ENCODE results near the gene CMKLR1. TPM values are rescaled to one million over a fixed set of nuclear protein-coding genes. Genes with fewer than 3 reads are reported as not detected.

The CMKLR1 gene
- total and polyA plus RNA-seq, 9 donors, result 1.4 to 28.3 (median 3.1) TPM

DNA sequence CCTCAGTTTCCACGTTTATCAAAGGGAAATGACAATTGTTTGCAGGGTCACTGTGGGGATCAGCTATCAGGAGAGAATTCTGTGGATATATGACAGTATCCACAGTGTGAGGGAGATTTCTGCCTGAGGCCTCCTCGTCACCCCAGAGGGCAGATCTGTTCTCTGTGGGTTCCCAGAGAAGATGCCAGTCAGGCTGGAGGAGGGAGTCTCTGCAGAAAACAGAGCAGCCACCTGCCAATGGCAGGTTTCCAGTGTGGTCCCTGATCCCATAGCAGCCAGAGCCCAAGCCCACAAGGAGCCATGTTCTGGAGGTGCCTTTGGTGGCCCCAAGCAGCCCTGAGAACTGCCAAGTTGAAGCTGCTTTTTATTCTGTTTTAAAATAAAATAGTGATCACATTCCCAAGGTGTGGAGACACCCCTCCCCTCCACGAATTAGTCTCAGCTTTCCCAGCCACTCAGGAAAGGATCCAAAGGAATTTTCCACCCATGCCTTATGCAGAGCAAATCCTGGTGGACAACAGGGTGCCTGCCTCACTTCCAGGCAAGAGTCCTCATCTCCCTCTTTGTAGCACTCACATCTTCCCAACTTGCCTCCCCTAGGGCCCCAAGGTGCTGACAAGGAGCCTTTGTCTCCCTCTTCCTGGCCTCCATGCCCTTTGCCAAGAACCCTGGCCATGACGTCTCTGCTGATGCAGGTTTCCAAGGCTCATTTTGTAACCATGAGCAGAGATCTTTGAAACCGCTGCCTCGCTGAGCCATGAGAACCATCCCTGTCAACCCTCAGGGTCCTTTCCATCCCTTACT lies 20.4 kb downstream of the CMKLR1 start:
- Histone ChIP-seq H3K4me1 (ENCODE audit: insufficient read depth) (no peaks in the 10 kb centered on the region), H3K27me3 (no peaks in the 10 kb centered on the region), H3K9me3 (no peaks in the 10 kb centered on the region), H3K36me3 (no peaks in the 10 kb centered on the region), H3K4me3 (no peak overlapping the region), H3K27ac (no peak overlapping the region)
- 60 to 70% (median 66%) methylated on average over 6 of the region's 6 CpGs for WGBS, 3 donors
- no peak for DNase-seq
- TF ChIP-seq EP300 (IDR thresholded peaks at IDR 0.05), result no peak
- TF ChIP-seq, protein P1, sequence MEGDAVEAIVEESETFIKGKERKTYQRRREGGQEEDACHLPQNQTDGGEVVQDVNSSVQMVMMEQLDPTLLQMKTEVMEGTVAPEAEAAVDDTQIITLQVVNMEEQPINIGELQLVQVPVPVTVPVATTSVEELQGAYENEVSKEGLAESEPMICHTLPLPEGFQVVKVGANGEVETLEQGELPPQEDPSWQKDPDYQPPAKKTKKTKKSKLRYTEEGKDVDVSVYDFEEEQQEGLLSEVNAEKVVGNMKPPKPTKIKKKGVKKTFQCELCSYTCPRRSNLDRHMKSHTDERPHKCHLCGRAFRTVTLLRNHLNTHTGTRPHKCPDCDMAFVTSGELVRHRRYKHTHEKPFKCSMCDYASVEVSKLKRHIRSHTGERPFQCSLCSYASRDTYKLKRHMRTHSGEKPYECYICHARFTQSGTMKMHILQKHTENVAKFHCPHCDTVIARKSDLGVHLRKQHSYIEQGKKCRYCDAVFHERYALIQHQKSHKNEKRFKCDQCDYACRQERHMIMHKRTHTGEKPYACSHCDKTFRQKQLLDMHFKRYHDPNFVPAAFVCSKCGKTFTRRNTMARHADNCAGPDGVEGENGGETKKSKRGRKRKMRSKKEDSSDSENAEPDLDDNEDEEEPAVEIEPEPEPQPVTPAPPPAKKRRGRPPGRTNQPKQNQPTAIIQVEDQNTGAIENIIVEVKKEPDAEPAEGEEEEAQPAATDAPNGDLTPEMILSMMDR (IDR thresholded peaks at IDR 0.05), result no peak
- TF ChIP-seq POLR2A (IDR thresholded peaks at IDR 0.05), result no peak
- intact Hi-C loops (cut with DNase I), result no loop called here

DNA sequence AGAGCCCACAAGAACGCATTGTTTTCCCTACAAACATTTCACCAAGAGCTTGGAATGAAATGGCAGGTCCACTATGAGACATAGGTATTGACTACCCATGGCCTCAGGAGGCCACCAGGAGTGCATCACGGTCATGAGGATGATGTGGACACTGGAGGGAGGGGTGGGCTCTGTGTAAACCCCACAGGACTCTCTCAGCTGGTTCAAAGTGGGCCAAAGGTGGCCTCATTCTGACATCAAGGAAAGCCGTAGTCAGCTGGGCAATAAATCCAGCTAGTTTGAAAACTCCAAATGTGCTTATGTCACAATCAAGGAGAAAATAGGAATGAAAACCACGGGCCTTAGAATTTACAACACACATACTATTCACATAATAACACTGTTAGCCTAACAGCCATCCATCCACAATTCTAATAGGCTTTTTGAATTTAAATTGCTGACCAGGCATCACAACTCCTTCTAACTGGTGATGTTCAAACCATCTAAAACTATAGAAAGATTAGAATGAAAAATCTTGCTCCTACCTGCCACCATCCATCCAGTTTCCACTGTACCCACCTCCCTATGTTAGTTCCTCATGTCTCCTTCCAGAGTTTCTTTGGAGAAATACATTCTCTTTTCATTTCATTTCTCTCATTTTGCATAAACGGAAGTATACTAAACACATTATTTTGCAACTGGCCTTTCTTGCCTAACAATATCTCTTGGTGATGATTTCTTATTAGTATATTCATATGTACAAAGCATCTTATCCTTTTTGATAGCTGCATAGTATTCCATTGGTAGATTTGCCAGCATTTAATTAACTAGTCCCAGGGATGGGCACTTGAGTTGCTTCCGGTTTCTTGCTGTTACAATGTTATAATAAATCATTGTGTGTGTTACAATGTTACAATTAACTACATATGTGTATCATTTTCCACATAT lies 21.5 kb downstream of the CMKLR1 start:
- intact Hi-C loops (cut with DNase I), result no loop called here
- no peak for DNase-seq
- H3K27ac ChIP-seq, result no peak overlapping the region

DNA sequence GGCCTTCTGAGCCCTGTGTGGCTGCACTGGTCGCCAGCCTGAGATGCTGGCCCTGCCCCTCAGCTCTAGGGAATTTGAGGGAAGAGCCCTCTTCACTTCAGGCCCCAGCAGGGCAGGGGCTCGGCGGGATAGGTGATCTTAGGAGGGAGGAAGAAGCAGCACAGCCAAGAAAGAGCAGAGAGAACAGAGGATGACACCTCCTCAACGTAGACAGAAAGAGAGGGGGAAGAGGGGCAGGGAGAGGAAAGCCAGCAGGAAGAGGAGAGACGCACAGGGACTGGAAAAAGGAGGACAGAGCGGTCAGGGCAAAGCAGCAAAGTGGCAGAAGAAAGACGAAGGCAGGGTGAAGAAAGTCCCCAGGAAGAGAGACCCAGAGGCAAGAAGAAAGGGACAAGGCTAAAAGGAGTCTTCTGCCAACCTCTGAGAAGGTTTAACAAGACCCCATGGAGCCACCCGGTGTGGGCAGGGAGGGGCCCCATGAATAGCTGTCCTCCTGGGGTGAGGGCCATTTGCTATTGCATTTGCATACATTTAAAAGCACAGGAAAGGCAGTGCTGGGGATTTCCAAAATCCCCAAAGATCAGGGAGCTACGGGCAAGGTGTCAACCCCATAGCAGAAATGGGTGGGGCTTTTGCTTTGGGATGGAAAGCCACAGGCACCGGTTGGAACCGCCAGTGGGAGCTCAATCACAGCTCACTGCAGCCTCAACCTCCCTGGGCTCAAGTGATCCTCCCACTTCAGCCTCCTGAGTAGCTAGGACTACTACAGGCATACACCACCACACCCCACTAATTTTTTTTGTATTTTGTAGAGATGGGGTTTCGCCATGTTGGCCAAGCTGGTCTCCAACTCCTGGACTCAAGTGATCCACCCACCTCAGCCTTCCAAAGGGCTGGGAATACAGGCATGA lies 22.7 kb downstream of the CMKLR1 start:
- intact Hi-C loops (cut with DNase I), result no loop called here
- H3K27me3 ChIP-seq, result no peaks in the 10 kb centered on the region
- H3K27ac ChIP-seq, result no peak overlapping the region
- H3K4me1 ChIP-seq (ENCODE audit: insufficient read depth), result no peaks in the 10 kb centered on the region
- H3K9me3 ChIP-seq, result no peaks in the 10 kb centered on the region
- H3K4me3 ChIP-seq, result no peak overlapping the region
- WGBS, 3 donors, result 40 to 45% (median 41%) methylated on average over 11 to 12 of the region's 12 CpGs
- no peak for DNase-seq
- TF ChIP-seq, protein P1 (IDR thresholded peaks at IDR 0.05), result no peak
- TF ChIP-seq POLR2A (IDR thresholded peaks at IDR 0.05), result no peak
- no peak for TF ChIP-seq EP300 (IDR thresholded peaks at IDR 0.05)
- no peaks in the 10 kb centered on the region for H3K36me3 ChIP-seq

More for the DNA sequence above, 21.5 kb downstream of the CMKLR1 start:
- no peaks in the 10 kb centered on the region for H3K4me1 ChIP-seq (ENCODE audit: insufficient read depth)
- no peaks in the 10 kb centered on the region for H3K9me3 ChIP-seq
- WGBS, 3 donors, result 74 to 76% (median 75%) methylated on average over 6 of the region's 6 CpGs
- no peaks in the 10 kb centered on the region for H3K36me3 ChIP-seq
- no peak for TF ChIP-seq EP300 (IDR thresholded peaks at IDR 0.05)
- TF ChIP-seq, protein P1 (IDR thresholded peaks at IDR 0.05), result no peak
- TF ChIP-seq POLR2A (IDR thresholded peaks at IDR 0.05), result no peak
- H3K27me3 ChIP-seq, result no peaks in the 10 kb centered on the region
- H3K4me3 ChIP-seq, result no peak overlapping the region
